Left ventricle myocardium superior (tissue), 1 donor: Measurements from ENCODE around the gene PPP1R15A. TPM values are rescaled to one million over a fixed set of nuclear protein-coding genes. Genes with fewer than 3 reads are reported as not detected.
"Not testable (repeated sequence)": the region's sequence is repeated elsewhere in the genome, so short reads cannot be mapped to it uniquely, and the experiment has no call there.

Experiments used
- ATAC-seq: fragments of 200-7000 bp; cut with Tn5 transposase; one replicate; pipeline ENCODE4 v1.9.1; 2020; ENCODE audit warnings: mild to moderate bottlenecking, moderate library complexity
- DNase-seq: peaks from one replicate; pipeline ENCODE4 v3.0.0-alpha.2; 2020
- intact Hi-C: fragments of 100-400 bp; cut with micrococcal nuclease; formaldehyde crosslinking; loops from one replicate; pipeline ENCODE4 v1.11.0; 2022
- total RNA-seq: library from RNA; stranded (reverse); fragmentation: NEBNext Ultra II Directional; extraction: Animal tissue kit (Norgen Biotek cat#: 25700); gene quantifications from one replicate; pipeline ENCODE4 v1.2.1, GENCODE V29; 2021
- donor health status: DM: no; HTN: yes; CAD: no; lungs with severe emphysema.

PPP1R15A gene
- total RNA-seq, 1 donor from 2014 or later, result 63.0 TPM

DNA sequence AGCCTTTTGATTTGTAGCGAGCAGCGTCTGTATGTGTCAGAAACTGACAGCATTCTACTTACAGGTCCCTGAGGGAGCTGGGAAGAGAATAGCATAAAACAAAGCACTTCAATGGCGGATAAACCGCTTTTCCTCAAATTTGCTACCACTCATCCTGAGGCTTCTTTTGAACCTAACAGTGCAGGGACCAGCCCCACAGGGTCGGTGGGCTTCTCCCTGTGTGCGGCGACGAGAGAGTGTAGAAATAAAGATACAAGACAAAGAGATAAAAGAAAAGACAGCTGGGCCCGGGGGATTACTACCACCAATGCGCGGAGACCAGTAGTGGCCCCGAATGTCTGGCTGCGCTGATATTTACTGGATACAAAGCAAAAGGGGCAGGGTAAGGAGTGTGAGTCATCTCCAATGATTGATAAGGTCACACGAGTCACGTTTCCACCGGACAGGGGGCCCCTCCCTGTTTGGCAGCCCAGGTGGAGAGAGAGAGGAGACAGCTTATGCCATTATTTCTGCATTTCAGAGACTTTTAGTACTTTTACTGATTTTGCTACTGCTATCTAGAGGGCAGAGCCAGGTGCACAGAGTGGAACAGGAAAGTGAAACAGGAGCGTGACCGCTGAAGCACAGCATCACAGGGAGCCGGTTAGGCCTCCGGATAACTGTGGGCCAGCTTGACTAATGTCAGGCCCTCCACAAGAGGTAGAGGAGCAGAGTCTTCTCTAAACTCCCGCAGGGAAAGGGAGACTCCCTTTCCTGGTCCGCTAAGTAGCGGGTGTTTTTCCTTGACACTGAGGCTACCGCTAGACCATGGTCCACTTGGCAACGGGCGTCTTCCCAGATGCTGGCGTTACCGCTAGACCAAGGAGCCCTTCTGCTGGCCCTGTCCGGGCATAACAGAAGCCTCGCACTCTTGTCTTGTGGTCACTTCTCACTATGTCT, 4.1 kb downstream of the PPP1R15A start:
- ATAC-seq, intact Hi-C loops: not testable (repeated sequence)
- DNase-seq, result peak; percentile 61

DNA sequence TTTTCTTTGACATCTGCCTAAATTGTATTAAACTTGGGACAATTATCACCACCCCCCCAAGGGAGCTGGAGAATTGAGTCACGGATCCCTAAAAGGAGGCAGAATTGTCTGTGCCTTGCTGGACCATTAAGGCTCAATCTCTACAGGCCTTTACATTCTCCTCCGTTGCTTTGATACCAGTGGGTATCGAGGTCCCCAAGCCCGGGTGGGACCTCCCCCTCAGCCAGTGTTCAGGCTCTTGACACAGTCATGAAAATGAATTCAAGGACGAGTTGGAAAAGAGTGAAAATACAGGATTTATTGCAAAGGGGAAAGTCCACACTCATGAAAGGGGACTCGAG, 5.6 kb downstream of the PPP1R15A start:
- intact Hi-C loops, result no loop called here
- no peak for DNase-seq
- no peak for ATAC-seq

DNA sequence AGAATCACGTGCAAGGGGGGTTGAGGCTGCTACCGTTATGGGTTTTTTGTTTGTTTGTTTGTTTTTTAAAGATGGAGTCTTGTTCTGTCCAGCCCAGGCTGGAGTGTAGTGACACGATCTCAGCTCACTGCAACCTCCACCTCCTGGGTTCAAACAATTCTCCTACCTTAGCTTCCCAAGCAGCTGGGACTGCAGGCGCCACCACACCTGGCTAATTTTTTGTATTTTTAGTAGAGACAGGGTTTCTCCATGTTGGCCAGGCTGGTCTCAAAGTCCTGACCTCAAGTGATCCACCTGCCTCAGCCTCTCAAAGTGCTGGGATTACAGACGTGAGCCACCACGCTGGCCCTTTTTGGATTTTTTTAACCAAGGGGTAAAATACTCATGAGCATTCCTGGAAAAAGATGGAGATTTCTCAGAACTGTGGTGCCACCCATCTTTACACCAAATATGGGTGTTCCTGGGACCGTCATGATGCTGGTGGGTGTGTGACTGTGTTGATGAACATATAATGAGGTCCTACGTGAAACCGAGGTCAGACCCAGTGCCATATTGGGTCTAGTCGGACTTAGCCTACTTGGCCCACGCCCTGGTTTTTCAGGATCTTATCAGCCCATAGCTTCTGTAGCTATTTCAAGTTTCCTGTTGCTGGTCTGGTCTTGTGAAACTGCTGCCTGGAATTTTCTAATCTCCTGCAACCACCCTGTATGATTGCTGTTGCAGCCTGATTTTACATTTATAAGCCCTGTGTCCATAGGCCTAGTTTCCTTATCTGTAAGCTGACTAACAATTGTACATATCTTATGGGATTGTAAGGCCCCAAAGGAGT, 6.2 kb downstream of the PPP1R15A start:
- DNase-seq (peak; percentile 55), ATAC-seq (peak; percentile 58)
- intact Hi-C loops, result no loop called here

DNA sequence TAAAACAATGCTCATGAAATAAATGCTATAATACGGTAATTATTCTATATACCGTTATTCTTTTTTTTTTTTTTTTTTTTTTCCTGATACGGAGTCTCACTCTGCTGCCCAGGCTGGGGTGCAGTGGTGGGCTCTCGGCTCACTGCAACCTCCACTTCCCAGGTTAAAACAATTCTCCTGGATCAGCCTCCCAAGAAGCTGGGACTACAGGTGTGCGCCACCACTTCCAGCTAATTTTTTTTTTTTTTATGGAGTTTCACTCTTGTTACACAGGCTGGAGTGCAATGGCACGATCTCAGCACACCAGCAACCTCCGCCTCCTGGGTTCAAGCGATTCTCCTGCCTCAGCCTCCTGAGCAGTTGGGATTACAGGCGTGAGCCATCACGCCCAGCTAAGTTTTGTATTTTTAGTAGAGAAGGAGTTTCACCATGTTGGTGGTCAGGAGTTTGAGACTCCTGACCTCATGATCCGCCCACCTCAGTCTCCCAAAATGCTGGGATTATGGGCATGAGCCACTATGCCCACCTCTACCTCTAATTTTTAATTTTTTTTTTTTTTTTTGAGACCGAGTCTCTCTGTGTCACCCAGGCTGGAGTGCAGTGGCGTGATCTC, 6.9 kb downstream of the PPP1R15A start:
- DNase-seq (no peak), ATAC-seq (no peak)
- intact Hi-C loops, result no loop called here

DNA sequence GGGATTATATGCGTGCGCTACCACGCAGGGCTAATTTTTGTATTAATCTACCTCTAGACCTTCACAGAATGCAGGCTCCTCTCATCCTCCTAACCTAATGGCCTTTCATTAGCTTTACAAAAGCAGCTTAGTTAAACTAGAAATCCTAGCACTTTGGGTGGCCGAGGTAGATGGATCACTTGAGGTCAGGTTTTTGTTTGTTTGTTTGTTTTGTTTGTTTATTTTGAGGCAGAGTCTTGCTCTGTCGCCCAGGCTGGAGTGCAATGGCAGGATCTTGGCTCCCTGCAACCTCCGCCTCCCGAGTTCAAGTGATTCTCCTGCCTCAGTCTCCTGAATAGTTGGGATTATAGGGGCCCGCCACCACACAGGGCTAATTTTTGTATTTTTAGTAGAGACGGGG, 7.5 kb downstream of the PPP1R15A start:
- DNase-seq, ATAC-seq, intact Hi-C loops: not testable (repeated sequence)

DNA sequence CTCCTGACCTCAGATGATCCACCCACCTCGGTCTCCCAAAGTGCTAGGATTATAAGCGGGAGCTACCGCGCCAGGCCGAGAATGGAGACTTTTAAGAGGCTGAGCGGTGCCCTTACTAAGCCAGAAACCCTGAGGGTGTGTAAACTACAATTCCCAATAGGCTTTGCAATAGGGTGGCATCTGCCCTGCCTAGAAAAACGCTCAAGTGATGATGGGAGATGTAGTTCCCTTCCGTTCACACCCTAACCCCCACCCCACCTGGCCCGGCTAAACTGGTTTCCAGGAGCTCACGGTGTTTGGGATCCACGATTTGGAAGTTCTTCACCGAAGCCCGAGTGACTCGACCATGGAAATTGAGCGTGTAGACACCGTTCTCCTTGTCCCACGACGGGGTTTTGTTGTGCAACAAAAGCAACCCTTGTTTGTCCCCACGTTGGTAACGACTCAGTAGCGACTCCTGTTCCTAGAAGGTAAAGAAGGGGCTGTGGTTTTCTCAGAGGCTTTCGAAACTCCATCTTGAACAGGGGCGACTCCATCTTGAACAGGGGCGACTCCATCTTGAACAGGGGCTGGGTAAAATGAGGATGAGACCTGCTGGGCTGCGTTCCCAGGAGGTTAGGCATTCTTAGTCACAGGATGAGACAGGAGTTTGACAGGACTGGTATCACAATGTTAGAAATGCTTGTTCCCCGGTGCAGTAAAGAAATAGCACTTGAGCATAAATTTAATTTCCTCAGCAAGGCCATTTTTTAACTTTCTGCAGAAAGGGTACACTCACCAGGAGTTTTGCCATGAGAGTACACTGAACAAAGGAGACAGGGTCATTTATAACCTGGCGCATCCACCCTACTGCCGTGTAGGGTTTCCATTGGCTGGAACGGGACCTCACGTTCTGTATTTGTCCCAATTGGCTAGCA, 9.8 kb downstream of the PPP1R15A start:
- ATAC-seq (peak; percentile 19), DNase-seq (no peak)
- intact Hi-C loops, result no loop called here

DNA sequence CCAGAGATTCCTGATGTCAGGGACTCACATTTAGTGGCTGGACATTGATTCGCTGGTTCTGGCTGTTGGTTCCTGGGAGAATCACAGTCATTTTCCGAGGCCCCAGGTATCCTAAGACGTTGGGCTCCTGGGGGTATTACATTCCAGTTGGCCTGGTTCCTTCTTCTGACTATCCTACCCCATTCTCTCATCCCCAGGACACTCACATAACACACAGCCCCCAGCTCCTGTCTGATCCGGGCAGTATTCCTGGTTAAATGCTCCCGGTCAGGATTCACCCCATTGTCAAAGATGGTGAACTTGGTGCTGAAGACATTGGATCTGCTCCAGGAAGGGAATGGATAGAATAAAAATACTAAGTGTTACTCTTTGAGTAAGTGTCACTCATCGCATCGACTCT, 11.5 kb downstream of the PPP1R15A start:
- DNase-seq, result no peak
- intact Hi-C loops, result no loop called here
- ATAC-seq, result no peak

DNA sequence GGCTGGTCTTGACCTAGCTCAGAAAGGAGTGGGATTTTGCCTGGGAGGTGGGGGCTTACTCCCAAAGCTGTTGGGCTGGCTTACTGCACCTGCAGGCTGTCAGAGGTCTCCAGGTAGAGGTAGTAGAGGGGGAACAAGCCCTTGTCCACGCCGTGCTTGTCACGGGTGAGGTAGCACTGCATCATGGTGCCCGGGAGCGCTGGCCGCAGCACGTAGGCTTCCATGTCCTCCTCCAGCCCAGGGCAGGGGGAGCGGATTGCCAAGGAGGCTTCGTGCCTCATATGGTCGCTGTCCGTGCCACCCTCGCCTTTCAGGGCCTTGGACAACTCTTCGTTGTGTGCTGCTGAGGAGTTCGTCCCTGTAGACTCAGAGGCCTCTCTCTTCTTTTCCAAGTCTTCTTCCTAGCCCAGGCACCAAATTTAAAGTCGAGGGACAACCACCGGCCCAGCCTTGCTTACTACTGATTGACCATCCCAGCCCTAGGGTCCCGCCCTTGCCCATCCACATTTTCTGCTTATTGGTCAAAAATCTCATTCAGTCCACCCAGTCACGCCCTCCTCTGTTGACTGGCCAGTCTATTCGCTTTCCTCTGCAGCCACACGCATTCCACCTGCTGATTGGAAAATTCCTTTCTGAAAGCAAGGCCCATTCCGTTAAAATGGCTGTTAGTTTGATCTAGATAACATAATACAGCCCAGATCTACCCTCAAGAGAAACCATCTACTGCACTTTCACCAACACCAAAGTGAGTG, 15.8 kb downstream of the PPP1R15A start:
- peak; percentile 15 for DNase-seq
- no peak for ATAC-seq
- intact Hi-C loops, result no loop called here

DNA sequence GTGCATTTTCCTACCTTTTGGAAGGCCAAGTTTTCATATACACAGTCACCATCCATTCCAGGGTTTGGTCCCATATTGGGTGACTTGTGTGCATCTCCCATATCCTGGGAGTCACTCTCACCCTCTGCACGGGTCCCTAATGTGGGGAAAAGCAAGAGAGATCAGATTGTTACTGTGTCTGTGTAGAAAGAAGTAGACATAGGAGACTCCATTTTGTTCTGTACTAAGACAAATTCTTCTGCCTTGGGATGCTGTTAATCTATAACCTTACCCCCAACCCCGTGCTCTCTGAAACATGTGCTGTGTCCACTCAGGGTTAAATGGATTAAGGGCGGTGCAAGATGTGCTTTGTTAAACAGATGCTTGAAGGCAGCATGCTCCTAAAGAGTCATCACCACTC, 17.3 kb downstream of the PPP1R15A start:
- ATAC-seq, intact Hi-C loops, DNase-seq: not testable (repeated sequence)

DNA sequence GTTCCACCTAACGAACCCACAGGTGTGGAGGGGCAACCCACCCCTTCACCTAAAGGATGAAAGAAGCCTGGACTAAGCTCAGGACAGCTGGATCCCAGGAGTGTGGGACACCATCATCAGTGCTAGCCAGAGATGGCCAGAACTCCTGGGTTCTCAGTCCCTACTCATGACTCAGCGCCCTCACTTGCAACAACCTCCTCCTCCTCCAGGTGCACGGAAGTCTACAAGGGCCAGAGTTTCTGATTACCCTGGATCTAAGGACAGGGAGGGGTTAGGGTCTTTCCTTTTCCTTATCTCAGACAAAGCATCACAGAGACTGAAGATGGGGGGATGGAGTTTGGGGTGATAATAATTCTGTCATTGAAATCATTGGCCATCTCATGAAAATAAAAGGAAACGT, 18.3 kb downstream of the PPP1R15A start:
- intact Hi-C loops, result no loop called here
- no peak for ATAC-seq
- no peak for DNase-seq

DNA sequence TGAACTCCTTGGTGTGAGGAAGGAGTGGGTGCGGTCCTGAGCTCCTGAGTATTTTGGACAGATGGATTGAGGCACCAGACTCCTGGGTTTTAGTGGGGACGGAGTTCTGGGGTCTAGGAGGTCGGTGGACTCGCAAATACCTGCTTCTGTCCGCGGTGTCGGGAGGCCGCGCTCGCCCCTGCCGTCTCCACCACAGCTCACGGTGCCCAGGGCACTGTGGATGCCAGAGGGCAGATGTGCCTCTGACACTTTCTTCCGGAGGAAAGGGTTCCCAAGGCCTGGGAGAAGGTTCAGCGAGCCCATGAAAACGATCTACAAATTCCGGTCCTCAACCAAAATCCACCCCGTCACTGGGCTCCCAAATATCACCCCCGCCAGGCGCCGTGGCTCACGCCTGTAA, 23.0 kb downstream of the PPP1R15A start:
- no peak for DNase-seq
- ATAC-seq, result no peak
- intact Hi-C loops, result no loop called here

DNA sequence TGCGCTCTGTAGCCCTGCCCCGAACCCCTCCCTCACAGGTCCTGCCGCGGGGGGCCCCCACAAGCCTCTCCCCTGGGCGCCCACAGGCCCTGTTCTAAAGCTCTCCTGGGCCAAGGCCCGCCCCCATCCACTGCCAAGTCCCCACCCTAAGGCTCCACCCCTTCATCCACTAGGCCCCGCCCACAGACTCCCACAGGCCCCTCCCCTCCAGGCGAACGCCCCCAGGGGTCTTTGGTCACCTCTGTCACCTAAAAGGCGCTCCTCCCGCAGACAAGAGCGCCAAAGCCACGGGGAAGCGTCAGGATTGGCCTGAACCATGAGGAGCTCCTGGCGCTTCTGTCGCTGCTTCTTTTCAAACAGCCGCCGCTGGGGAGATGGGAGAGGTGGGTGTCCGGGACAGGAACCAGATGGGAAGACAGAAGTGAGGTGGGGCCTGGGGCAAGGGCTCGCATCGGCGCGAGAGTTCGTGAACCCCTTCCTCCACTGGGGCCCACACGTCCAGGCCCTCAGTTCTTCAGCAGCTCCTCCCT, 24.0 kb downstream of the PPP1R15A start:
- peak; percentile 53 for ATAC-seq
- peak; percentile 81 for DNase-seq
- intact Hi-C loops, result no loop called here

DNA sequence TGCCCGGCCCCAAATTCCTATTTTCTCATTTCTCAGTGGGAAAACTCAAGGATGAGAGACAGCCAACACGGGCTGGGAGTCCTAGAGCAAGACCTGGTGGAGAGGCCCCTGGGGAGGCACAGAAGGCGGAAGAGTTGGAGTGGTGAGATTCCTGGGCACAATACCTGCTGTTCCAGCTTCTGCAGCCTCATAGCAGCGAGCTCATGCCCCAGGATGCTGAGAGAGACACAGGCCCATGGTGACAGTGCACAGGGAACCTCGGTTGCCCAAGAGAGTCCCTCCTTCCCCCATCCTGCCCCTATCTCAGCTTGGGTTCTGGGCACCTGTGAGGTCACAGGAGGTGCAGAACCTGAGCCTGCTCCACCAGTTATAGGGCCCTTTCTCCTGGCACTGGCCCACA, 25.0 kb downstream of the PPP1R15A start:
- no peak for ATAC-seq
- intact Hi-C loops, result no loop called here
- no peak for DNase-seq

DNA sequence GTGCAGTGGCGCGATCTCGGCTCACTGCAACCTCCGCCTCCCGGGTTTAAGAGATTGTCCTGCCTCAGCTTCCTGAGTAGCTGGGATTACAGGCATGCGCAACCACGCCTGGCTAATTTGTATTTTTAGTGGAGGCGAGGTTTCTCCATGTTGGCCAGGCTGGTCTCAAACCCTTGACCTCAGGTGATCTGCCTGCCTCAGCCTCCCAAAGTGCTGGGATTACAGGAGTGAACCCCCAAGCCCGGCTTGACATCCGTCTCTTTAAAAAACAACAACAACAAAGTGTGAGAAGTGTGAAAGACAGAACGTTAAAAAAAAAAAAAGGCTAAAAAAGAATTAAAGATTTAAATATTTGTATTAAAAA, 27.1 kb downstream of the PPP1R15A start:
- intact Hi-C loops, DNase-seq, ATAC-seq: not testable (repeated sequence)

DNA sequence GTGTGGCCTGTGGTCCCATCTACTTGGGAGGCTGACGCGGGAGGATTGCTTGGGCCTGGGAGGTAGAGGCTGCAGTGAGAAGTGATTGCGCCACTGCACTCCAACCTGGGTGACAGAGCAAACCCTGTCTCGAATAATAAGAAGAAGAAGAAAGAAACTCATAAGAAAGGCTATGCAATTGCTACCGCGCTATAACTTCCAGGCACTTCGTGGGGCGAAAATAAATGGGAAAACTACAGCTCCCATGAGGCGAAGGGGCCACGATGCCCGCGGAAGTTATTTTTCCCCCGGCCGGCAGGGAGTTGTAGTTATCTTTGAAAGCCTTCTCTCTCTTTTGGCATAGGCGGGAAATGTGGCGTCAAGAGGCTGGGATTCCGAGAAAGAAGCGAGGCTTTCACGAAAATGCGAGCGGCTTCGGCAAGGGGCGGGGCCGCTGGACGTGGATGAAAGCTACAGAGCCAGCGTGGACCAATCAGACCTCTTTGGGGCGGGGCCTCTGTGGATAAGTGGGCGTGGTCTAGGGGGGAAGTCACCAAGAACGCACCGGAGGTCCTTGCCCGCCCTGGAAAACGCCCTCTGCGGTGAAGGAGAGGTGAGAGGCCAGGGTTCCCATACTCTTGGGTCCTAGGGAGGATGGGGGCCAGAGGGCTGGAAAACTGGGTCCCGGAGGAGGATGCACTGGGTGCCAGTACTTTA, 27.7 kb downstream of the PPP1R15A start, which contains the start of gene NUCB1:
Gene NUCB1 (plus strand): TSS at position 532 of the 696 bp plus-strand sequence. CDS start 485 bp downstream, outside the sequence.
- peak; percentile 97 for ATAC-seq
- intact Hi-C loops, result no loop called here
- DNase-seq, result peak; percentile 99

DNA sequence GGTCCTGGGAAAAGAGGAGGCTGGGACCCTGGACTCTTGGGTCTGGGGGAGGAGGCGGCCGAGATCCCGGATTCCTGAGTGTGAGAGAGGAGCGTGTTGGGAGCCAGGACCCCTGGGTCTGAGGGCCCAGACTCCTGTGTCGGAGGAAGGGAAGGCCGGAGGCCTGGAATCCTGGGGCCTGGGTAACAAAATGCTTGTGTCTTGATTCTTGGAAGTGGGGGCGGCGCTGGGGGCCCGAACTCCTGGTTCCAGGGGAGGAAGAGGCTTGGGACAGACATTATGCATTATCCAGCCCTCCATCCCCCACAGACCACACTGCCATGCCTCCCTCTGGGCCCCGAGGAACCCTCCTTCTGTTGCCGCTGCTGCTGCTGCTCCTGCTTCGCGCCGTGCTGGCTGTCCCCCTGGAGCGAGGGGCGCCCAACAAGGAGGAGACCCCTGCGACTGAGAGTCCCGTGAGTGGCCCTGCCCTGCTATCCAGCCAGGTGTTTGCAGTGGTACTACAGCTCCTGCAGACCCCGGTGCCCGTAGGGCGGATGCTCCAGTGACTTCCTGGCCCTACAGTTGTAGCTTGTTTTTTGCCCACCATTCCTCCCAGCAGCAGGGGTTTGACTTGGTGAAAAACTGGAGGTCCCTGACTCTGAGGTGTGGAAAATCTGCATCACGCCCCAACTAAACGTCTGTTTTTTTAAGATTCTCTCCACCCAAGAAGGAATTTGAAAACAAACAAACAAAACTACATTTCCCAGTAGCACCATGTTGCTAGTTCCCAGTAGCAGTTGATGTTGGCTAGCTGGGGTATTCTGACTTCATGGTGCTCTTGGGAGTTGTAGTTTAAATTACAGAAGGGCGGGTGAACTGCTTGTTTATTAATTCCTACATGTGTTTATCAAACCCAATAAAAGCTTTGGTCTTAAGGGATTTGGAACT, 28.5 kb downstream of the PPP1R15A start:
- intact Hi-C loops, result no loop called here
- no peak for DNase-seq
- peak; percentile 15 for ATAC-seq
